Testis (tissue), 2 donors: ENCODE measurements around the gene FAN1.

Source experiments
- CTCF ChIP-seq, 3 experiments: fragments of 450-650 bp in 2 of 3; fragments of 200-600 bp in 1 of 3; sonication (generic) in 1 of 3; IDR thresholded peaks; one replicate each; pipeline ENCODE4 v1.5.1; 2016 to 2019; ENCODE audit warnings: antibody characterized with exemption in 3 of 3, mild to moderate bottlenecking in 2 of 3, moderate library complexity in 1 of 3
- POLR2A ChIP-seq: fragments of 450-650 bp; IDR thresholded peaks from one replicate; pipeline ENCODE4 v1.6.1; 2017; ENCODE audit warnings: antibody characterized with exemption, mild to moderate bottlenecking, moderate library complexity

GRCh38 chr15:30913761-30914160 lies 10.0 kb downstream of the FAN1 start:
- TF ChIP-seq CTCF (IDR thresholded peaks at IDR 0.05), result no peak
- TF ChIP-seq POLR2A, result no peak
